Peyer's patch (tissue), 4 donors: ENCODE data around the gene KIF6.

Experiments used
- CTCF ChIP-seq, 6 experiments: fragments of 450-650 bp in 4 of 6; fragments of 200-600 bp in 2 of 6; sonication (generic) in 1 of 6; IDR thresholded peaks; one replicate each; pipeline ENCODE4 v1.5.1; 2017 to 2019; ENCODE audit warnings: antibody characterized with exemption in 6 of 6, mild to moderate bottlenecking in 3 of 6, moderate library complexity in 1 of 6
- POLR2A ChIP-seq, 2 donors: fragments of 450-650 bp; IDR thresholded peaks; one replicate each; pipeline ENCODE4 v1.5.1; 2017; ENCODE audit warnings: antibody characterized with exemption in 2 of 2, mild to moderate bottlenecking in 2 of 2, moderate library complexity in 2 of 2

GRCh38 chr6:39303425-39304153, 421.6 kb downstream of the KIF6 start:
- no peak for TF ChIP-seq CTCF (IDR thresholded peaks at IDR 0.05)
- TF ChIP-seq POLR2A (IDR thresholded peaks at IDR 0.05), result no peak
